Panc1 (cell line): ENCODE measurements around the gene GAS2. TPM values are rescaled to one million over a fixed set of nuclear protein-coding genes. Genes with fewer than 3 reads are reported as not detected.

Experiments
- ATAC-seq: fragments of 200-7000 bp; cut with Tn5 transposase; 2 replicates; pipeline ENCODE4 v1.9.1; 2020; ENCODE audit warnings: mild to moderate bottlenecking, moderate library complexity
- BruUV-seq: library from RNA; stranded (reverse); fragments of 400-500 nt; replicated peaks from 2 replicates; lab custom pipeline; 2021; lab: Mats Ljungman, UMichigan
- CTCF ChIA-PET: fragments of 300-600 bp; sonication (Branson Sonifier 250); formaldehyde crosslinking; loops from one replicate; lab custom pipeline; 2022; ENCODE audit warnings: antibody characterized with exemption; lab: Charles Lee
- POLR2A ChIA-PET: fragments of 300-600 bp; sonication (Branson Sonifier 250); formaldehyde crosslinking; loops from one replicate; lab custom pipeline; 2022; ENCODE audit warnings: antibody characterized with exemption; lab: Charles Lee
- DNase-seq: peaks from one replicate; pipeline ENCODE4 v3.0.0-alpha.2; 2010; ENCODE audit warnings: low read depth, low spot score
- H3K27ac ChIP-seq: 2 replicates; pipeline ENCODE4 v1.5.1; 2011; ENCODE audit warnings: mild to moderate bottlenecking, low read length, inconsistent platforms
- H3K27me3 ChIP-seq: fragments of 200-500 bp; sonication (Bioruptor generic); 2 replicates; pipeline ENCODE4 v1.6.0; 2014; ENCODE audit warnings: low read length, inconsistent platforms; ENCODE audit not compliant: control insufficient read depth, insufficient read depth
- H3K36me3 ChIP-seq: fragments of 200-500 bp; sonication (Bioruptor generic); 2 replicates; pipeline ENCODE4 v1.5.1; 2014; ENCODE audit warnings: inconsistent platforms, mild to moderate bottlenecking, low read length, moderate library complexity; ENCODE audit not compliant: control insufficient read depth, insufficient read depth
- H3K4me1 ChIP-seq: 2 replicates; pipeline ENCODE4 v1.5.1; 2011; ENCODE audit warnings: inconsistent platforms, mild to moderate bottlenecking, low read length, moderate library complexity; ENCODE audit not compliant: control insufficient read depth, insufficient read depth
- H3K4me3 ChIP-seq, 2 experiments: 2 replicates each; pipeline ENCODE4 v1.5.1; 2011 to 2012; ENCODE audit warnings: low read depth in 2 of 2, low read length in 2 of 2, mild to moderate bottlenecking in 2 of 2, inconsistent platforms in 1 of 2, moderate library complexity in 1 of 2
- H3K9me3 ChIP-seq: fragments of 200-500 bp; sonication (Bioruptor generic); 2 replicates; pipeline ENCODE4 v1.5.1; 2014; ENCODE audit warnings: low read depth, mild to moderate bottlenecking, inconsistent platforms, low read length, moderate library complexity; ENCODE audit not compliant: control insufficient read depth, insufficient read depth
- POLR2AphosphoS5 ChIP-seq: IDR thresholded peaks from 2 replicates; pipeline ENCODE4 v1.6.1; 2012; ENCODE audit warnings: mild to moderate bottlenecking, low read depth, low read length, moderate library complexity
- SIN3A ChIP-seq: IDR thresholded peaks from 2 replicates; pipeline ENCODE4 v1.6.1; 2012; ENCODE audit warnings: low read depth, mild to moderate bottlenecking, low read length, moderate library complexity, borderline replicate concordance; ENCODE audit not compliant: insufficient read depth
- TCF7L2 ChIP-seq: IDR thresholded peaks from 2 replicates; pipeline ENCODE4 v1.6.1; 2011; ENCODE audit warnings: mild to moderate bottlenecking, low read depth, low read length, inconsistent platforms
- in situ Hi-C: cut with HindIII; loops from 2 replicates; pipeline ENCODE4 v1.10.0; 2016; ENCODE audit warnings: low sequenced_read_pairs, low pct_unique_long_range_greater_than_20kb
- intact Hi-C: fragments of 100-400 bp; cut with micrococcal nuclease; formaldehyde crosslinking; loops from one replicate; pipeline ENCODE4 v1.10.0; 2022; ENCODE audit not compliant: unreplicated experiment
- total RNA-seq: library from RNA; stranded (reverse); gene quantifications from one replicate; pipeline ENCODE4 v1.2.1, GENCODE V29; 2021; ENCODE audit not compliant: unreplicated experiment
- TF ChIP-seq, protein P1 (sequence below): fragments of 450-650 bp; IDR thresholded peaks from 2 replicates; pipeline ENCODE4 v1.5.1; 2017; ENCODE audit warnings: mild to moderate bottlenecking
- TF ChIP-seq, protein P2 (sequence below), 2 experiments: IDR thresholded peaks; 2 replicates each; pipeline ENCODE4 v1.6.1; 2011 to 2012; ENCODE audit warnings: low read depth in 2 of 2, control low read depth in 1 of 2, low read length in 1 of 2, mild to moderate bottlenecking in 1 of 2, moderate library complexity in 1 of 2; ENCODE audit not compliant: insufficient read depth in 1 of 2

The GAS2 gene
- total RNA-seq, 1 experiment from 2014 or later: 0.87 TPM

DNA sequence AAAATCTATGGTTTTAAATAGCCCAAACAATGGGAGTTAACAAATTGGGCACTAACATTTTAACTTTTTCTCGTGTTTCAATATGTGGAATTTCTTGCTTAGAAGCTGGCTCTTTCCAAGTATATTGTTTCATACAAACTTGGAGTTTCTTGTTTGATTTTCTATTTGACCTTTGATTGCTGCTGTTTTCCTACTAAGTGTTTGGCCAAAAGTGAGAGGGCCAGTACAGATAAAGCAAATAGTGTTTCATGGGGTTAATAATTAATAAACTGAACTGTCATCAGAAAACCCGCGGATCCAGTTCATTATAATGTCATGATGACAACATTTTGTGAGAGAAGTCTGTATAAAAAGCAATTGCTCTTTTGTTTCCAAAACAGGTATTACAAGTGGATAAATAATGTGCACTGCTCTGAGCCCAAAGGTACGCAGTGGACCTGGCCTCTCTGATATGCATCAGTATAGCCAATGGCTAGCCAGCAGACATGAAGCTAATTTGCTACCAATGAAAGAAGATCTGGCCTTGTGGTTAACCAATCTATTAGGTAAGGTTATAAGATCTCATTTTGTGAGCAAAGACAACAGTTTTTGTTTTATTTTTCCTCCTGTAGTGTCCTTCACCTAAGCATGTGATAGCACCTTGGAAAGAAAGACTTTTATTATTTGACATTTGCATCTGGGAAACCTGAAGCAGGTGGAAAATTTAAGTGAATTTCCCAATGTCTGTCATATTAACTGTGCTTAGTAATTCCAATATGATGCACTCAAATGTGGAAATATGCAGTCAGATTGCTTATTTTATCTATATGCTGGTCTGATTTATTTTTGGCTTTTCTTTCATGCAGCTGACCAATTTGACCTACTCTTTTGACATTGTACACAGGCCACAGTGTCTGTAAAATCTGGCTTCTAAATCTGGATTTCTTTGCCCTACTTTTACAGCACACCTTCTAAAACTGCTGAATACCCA is 8.3 kb downstream of the GAS2 start:
- no peak for ATAC-seq
- intact Hi-C loops: no loop called here
- CTCF ChIA-PET: no interaction called here

DNA sequence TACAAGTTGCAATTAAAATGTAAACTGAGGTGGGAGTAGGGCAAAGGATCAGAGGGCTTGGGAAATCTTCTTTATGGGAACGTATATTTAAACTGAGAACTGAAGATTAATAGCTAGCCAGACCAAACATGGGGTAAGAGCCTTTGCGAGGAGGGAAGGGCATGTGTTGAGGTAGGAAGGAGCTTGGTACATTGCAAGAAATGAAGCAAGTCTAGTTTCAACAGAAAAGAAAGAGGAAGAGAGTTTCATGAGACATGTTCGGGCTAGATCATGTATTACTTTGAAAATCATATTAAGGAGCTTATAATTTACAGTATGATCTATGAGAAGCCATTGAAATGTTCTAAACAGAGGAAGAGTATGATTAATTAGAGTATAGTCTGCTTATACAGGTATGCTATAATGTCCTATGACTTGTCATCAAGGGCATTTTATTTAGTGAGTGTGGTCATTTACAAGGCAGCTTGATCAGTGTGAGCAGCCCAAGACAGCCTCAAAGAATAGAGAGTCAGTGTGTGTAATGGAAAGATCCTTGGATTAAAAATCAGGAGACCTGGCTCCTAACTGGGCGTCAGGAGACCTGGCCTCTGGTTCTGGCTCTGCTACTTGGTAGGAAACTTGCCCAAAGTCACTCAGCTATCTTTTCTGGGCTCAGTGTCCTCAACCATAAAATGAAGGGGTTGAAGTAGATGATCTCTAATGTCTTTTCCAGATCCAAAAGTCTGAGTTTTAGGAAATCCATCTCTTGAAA is 10.9 kb downstream of the GAS2 start:
- H3K4me1 ChIP-seq: no peaks in the 10 kb centered on the region
- in situ Hi-C loops (no loop called here), intact Hi-C loops (no loop called here)
- TF ChIP-seq POLR2AphosphoS5 (no peak), SIN3A (no peak), TCF7L2 (no peak)
- TF ChIP-seq, protein P1, sequence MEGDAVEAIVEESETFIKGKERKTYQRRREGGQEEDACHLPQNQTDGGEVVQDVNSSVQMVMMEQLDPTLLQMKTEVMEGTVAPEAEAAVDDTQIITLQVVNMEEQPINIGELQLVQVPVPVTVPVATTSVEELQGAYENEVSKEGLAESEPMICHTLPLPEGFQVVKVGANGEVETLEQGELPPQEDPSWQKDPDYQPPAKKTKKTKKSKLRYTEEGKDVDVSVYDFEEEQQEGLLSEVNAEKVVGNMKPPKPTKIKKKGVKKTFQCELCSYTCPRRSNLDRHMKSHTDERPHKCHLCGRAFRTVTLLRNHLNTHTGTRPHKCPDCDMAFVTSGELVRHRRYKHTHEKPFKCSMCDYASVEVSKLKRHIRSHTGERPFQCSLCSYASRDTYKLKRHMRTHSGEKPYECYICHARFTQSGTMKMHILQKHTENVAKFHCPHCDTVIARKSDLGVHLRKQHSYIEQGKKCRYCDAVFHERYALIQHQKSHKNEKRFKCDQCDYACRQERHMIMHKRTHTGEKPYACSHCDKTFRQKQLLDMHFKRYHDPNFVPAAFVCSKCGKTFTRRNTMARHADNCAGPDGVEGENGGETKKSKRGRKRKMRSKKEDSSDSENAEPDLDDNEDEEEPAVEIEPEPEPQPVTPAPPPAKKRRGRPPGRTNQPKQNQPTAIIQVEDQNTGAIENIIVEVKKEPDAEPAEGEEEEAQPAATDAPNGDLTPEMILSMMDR: no peak
- TF ChIP-seq, protein P2, sequence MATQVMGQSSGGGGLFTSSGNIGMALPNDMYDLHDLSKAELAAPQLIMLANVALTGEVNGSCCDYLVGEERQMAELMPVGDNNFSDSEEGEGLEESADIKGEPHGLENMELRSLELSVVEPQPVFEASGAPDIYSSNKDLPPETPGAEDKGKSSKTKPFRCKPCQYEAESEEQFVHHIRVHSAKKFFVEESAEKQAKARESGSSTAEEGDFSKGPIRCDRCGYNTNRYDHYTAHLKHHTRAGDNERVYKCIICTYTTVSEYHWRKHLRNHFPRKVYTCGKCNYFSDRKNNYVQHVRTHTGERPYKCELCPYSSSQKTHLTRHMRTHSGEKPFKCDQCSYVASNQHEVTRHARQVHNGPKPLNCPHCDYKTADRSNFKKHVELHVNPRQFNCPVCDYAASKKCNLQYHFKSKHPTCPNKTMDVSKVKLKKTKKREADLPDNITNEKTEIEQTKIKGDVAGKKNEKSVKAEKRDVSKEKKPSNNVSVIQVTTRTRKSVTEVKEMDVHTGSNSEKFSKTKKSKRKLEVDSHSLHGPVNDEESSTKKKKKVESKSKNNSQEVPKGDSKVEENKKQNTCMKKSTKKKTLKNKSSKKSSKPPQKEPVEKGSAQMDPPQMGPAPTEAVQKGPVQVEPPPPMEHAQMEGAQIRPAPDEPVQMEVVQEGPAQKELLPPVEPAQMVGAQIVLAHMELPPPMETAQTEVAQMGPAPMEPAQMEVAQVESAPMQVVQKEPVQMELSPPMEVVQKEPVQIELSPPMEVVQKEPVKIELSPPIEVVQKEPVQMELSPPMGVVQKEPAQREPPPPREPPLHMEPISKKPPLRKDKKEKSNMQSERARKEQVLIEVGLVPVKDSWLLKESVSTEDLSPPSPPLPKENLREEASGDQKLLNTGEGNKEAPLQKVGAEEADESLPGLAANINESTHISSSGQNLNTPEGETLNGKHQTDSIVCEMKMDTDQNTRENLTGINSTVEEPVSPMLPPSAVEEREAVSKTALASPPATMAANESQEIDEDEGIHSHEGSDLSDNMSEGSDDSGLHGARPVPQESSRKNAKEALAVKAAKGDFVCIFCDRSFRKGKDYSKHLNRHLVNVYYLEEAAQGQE (IDR thresholded peaks at IDR 0.05; ENCODE audit: insufficient read depth in 1 of 2, low read depth in 2 of 2, low read length in 1 of 2): no peak
- no peak overlapping the region for H3K4me3 ChIP-seq
- no peak overlapping the region for H3K27ac ChIP-seq
- H3K9me3 ChIP-seq: no peaks in the 10 kb centered on the region
- no peaks in the 10 kb centered on the region for H3K27me3 ChIP-seq
- H3K36me3 ChIP-seq: no peaks in the 10 kb centered on the region
- ATAC-seq (no peak), DNase-seq (no peak)
- ChIA-PET POLR2A (no interaction called here), CTCF (no interaction called here)
- no TSS peak for BruUV-seq

More for the DNA sequence above, 8.3 kb downstream of the GAS2 start:
- no peaks in the 10 kb centered on the region for H3K4me1 ChIP-seq
- DNase-seq: no peak
- H3K4me3 ChIP-seq: no peak overlapping the region
- H3K27ac ChIP-seq: no peak overlapping the region
- TF ChIP-seq, protein P2 (IDR thresholded peaks at IDR 0.05; ENCODE audit: insufficient read depth in 1 of 2, low read depth in 2 of 2, low read length in 1 of 2): no peak
- TF ChIP-seq TCF7L2: no peak
- TF ChIP-seq SIN3A: no peak
- TF ChIP-seq, protein P1: no peak
- TF ChIP-seq POLR2AphosphoS5: no peak
- no TSS peak for BruUV-seq
- peaks cover 1% of the 10 kb centered on the region; the same call in 1 of the 2 replicates for H3K27me3 ChIP-seq
- H3K36me3 ChIP-seq: no peaks in the 10 kb centered on the region
- in situ Hi-C loops: no loop called here
- POLR2A ChIA-PET: no interaction called here
- no peaks in the 10 kb centered on the region for H3K9me3 ChIP-seq
